T-helper 2 cell (primary cell): Measurements from ENCODE around the gene ABI1.

Source experiments
- DNase-seq, 5 experiments: peaks; one replicate each; pipeline versions ENCODE4 v3.0.0 to v3.0.0-alpha.2; 2012 to 2022

Gene ABI1

DNA sequence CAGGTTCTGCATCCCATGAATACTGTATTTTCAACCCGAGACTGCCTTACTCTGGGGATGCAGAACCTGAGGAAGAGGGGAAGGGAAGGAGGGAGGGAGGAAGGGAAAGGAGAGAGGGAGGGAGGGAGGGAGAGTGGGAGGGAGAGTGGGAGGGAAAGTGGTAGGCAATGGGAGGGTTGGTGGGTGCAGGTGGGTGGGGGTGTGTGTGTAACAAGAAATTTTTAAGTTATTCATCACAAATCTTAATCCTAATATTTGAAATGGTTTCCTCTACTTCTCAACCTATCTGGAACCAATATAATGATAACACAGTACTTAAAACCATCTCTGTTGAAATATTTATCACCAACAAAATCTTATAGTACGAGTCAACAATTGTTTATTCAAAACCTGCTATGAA, 95.2 kb downstream of the ABI1 start:
- DNase-seq, result no peak

DNA sequence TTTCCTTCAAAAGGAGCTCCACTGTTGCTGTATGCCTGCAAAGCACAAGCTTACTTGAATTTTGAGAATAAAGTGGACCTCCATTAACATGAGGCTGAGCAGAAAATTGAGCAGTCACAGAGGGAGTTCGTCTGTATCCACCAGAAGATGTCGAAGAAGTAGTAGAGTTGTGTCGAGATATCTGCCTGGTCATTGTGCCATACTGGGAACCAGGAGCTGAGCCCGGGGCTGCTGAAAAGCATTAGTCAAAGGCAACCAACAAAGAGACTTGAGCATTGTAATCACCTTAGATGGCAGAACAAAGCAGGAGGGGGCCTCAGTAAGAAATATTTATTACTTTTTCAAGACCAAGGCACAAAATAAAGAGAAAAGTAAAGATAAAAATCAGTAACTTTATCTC, 101.8 kb downstream of the ABI1 start:
- no peak for DNase-seq

DNA sequence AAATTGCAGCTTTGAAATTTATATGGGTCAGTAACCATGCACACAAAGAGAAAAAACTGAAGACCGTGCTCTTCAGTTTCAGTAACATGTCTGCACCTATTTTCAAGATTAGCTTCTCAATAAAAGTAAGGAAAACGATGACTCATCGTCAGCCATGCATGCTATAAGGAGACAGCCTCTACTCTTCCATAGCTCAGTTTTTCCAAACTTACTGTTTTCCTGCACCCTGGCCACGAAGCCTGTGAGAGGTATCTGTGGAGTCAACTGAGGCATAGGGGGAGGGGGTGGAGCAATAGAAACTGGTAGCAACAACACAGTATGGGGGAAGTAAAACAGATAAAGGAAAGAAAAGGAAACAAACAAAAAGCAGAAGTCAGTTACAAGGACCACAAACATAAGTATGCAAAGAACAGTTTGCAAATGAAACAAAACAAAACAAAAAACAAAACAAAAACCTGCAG, 105.3 kb downstream of the ABI1 start:
- DNase-seq, result peak in 1 of 5 experiments; percentile 40

DNA sequence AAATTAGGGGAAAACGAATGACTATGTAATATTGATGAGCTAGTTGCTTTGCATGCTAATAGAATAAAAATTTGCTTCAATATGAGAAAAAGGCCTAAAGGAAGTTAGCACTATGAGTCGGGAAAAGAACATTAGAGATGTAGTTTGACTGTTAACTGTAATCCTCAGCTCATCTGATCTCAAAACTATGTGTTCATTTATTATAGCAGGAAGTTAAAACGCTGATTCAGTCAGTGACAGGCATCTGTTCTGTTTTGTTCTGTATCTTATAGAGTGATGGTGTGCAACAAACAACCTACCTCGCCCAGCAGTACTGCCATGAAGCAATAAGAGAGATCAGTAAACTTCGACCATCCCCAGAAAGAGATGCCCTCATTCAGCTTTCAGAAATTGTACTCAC, 114.7 kb downstream of the ABI1 start:
- peak in 1 of 5 experiments; percentile 63 for DNase-seq

DNA sequence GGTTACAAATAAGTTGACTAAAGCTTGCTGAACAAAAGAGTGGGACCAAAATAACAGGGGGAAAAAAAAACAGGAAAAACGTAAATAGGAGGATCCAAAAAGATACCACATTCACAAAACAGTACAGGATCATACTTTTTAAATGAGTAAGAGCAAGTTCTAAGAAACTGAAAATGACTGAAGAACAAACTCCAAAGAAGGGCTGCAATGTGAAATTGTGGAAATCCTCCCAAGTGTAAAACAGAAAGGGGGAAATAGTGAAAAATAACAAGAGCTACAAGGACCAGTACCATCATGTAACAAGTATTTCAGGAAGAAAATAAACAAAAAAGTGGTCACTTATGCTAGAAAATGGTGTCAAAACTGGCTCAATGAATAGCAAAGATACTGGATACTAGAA, 116.9 kb downstream of the ABI1 start:
- DNase-seq, result no peak

DNA sequence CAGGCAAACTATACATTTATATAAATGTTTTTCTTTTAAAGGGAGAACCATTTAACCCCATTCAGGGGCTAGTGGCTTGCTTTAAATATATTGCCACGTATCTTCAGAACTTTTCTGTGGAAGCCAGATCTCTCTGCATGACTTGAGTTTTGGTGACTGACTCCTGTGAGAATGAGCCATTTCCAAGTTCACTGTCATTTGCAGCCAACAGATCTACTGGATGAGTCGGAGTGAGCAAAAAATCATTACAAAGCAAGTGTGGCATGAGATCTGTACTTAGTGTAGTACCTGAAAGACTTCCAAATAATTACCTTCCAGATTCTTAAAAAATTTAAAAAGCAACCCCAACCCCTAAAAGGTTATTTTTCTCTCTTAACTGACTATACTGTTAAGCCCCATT, 117.7 kb downstream of the ABI1 start:
- DNase-seq, result no peak

DNA sequence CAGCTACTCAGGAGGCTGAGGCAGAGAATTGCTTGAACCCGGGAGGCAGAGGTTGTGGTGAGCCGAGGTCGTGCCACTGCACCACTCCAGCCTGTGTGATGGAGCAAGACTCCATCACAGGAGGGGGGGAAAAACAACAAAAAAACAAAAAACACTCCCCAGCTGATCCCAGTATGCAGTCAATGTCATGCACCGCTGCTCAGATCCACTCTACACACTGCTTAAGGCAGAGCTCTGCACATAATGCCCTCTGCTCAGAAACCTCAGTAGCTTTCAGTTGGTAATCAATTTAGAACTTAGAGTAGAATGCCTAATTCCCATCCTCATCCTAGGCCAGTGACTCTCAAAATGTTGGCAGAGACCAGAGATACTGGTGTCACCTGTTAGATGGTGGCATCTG, 119.4 kb downstream of the ABI1 start:
- no peak for DNase-seq

DNA sequence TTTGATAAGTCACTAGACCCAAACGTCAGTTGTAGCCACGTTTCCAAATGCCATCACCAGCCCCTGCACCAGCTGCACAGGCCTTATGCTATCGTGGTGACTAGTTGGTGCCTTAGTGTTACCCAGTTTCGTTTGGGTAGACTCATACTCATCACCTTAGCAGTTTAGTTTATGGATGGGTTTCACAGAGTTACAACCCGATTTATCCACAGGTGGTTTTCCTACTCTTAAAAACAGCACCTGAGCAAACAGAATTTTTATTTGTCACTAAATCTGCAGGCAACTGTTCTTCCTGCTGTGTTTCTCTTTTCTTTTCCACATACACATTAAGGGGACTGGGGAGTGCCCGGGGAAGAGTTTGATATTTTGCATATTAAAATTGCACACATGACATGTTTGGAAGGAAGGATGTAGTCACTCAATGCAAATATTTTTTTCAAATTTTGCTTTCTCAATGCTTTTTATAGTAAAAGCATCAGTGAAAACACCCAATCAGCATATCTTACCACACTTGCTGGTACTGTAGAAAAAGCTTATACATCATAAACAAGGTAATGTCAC, 121.6 kb downstream of the ABI1 start:
- peak in 1 of 5 experiments; percentile 86 for DNase-seq

DNA sequence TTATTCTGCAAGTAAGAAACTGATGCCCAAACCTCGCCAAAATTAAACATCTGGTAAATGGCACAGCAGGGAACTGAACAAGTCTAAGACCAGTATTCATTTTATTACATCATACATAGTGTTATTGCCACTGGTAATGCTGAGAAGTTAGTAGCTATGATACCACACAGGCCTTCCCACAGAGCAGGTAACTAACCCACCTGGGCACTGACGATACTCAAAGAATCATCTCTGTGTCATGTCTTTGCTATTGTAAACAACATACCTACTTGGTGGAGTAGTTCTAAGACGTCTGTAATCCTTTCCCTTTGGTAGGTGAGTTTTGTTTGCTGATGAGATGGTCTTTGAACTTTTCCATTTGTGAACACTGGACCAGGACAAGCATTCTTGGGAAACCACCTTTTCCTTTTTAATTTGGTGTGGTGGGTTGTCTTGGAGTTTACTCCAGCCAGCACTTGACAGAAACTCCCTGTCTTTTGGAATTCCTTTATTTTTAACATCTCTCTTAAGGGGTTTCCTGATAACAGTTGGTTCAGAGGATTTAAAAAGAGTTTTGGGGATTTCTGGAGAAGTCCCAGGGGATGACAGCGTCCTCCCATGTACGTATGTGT, 122.4 kb downstream of the ABI1 start:
- DNase-seq, result peak in 1 of 5 experiments; percentile 57

DNA sequence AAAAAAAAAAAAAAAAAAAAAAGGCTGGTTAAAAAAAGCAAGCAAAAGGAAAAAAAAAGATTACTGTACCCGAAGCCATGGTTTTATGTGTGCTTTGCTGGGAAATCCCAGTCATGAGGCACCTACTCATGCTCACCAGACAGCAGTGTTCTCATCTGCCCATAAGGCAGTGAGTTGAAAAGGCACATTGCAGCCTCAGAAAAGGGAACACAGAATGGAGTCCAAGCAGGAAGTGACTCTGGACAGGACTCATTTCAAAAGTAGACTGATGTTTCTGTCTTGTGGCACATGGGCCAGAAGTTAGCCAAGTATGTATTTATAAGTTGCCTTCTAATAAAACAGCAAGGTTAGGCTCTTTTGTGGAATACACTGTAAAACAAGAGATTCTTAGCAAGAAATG, 123.0 kb downstream of the ABI1 start:
- DNase-seq, result peak in 2 of 5 experiments; percentile 8 to 84

DNA sequence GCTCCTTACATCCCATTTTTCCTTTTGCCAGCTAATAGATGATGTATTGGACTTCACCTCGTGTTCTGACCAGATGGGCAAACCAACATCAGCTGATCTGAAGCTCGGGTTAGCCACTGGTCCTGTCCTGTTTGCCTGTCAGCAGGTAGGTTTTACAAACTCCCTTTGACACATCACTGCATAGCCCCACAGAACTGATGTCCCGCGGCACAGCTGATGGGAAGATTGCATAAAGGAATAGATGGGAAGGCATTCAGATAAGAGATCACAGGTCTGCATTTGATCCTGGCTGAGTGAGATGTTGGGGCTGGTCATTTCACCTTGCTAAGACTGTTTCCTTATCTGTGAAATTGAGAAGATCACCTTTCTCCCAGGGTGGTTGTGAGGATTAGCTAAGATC, 125.3 kb downstream of the ABI1 start:
- DNase-seq, result no peak

DNA sequence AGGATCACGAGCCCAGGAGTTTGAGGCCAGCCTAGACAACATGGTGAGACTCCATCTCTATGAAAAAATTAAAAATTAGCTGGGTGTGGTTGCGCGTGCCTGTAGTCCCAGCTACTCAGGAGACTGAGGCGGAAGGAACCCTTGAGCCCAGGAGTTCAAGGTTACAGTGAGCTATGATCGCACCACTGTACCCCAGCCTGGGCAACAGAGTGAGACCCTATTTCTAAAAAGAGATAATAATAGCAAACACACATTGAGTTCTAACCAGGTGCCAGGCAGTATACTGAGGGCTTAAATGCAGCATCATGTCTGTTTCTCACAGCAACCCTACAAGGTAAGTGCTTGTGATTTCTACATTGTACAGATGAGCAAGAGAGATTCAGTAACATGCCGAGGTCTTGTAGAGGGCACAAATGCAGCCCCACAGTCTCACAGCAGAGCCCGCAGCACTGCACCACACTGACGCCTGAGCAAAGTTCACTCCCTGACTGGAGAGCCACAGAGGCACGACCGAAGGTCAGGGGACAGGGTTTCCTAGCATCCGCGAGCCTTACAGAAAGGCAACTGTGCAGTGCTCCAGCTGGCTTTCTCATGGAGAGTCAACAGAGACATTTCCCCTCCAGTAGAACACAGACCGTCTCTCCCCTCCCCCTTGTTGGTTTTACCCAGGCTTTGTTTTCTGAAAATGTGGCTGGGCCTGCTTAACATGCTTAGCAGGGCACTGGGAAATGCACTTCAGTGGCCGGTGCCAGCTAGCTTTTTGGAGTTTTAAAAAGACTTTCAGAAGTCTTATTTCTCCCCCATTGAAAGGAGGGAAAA, 126.8 kb downstream of the ABI1 start:
- DNase-seq, result no peak

DNA sequence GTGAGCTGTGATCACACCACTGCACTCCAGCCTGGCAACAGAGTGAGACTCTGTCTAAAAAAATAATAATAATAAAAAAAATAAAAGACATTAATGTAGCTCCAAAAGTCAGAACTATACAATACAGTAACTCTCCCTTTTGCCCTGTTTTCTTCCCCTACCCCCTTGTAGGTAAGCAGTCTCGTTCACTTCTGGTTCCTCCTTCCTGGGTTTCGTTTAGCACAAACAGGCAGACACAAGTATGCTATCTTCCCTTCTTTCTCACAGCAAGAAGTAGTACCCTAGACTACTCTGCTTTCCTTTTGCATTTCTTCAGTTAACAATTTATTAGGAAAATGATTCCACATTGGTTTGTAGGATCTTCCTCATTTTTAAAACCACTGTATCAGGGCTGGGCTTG, 130.2 kb downstream of the ABI1 start:
- DNase-seq, result no peak

DNA sequence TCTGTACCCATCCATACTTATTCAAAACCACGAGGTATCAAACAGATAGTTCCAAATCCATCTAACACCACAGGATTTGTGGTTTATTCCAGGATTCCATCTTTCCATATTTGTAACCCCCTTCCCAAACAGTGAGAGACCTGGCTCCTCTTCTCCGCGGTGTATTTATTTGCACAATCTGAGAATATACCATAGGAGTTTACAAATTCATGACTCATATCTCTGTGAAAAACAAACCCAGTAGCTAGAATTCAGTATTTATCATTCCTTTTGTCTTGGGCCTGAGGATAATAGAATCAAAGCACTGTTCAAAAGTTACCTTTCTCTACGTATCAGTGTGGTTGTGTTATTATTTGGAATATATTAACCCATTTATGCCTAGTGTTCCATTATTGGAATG, 131.4 kb downstream of the ABI1 start:
- DNase-seq, result no peak

DNA sequence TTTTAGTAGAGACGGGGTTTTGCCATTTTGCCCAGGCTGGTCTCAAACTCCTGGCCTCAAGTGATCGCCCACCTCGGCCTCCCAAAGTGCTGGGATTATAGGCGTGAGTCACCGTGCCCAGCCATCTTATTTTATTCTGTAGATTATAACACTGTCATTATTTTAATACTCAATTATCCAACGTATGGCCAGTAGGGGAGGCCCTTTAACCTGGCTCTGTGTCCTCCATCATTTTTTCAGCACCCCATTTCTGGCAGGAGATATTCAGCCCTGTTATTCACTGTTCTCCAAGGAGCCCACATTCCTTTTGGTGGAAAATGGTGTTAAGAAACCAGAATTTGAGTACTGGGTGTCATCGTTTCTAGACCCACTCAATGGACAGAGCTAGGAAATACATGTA, 131.8 kb downstream of the ABI1 start:
- DNase-seq, result peak in 1 of 5 experiments; percentile 32

DNA sequence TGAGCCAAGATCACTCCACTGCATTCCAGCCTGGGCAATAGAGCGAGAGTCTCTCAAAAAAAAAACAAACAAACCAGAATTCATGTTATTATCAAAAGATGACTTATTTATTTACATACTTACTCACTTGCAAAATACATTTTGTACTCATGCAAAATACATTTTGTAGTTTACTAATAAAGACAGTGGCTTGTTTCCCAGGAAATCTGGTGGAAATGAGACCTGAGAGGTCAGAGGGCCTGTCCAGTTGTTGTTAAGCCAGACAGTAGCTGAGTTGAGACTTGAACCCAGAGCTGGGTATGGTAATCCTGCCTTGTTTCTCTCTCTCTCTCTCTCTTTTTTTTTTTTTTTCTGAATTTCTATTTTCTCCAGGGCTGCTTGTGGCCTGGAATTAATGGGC, 133.8 kb downstream of the ABI1 start:
- no peak for DNase-seq

DNA sequence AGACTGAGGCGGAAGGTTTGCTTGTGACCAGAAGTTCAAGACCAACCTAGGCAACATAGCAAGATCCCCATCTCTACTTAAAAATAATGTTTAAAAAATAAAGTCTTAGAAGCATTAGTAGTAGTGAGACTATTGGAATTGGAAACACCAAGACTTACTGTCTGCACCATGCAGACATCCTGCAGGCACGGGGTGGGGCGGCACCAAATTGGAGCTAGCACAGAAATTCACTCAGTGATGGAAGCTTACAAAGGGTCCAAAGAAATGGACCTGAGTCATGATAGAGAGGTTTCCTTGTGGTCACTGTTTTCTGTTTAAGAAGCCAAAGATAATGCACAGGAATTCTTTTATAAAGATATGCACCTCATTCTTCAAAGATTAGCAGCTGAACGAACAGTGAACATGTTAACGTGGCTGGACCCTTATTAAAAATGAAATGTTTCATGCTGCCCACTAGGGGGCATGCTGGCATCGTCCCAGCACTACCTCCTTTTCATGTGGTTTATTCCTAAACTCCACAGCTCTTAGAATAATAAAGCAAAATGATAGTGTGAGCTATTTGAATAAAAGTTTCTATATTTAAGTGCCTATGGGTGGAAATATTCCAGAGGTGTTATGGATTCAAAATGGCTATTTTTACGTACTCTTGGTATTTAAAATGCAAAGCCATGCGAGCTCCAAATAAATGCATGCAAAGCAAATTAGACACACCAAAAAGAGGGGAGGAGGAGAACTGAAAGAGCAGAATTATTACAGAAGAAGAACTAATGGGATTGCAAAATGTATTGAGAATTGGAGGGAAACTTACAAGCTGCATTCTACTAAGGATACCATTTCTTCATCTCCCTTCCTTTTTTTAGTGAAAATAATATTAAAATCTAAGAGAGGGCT, 134.7 kb downstream of the ABI1 start:
- DNase-seq, result peak in 3 of 5 experiments; percentile 16 to 78 (median 38)

DNA sequence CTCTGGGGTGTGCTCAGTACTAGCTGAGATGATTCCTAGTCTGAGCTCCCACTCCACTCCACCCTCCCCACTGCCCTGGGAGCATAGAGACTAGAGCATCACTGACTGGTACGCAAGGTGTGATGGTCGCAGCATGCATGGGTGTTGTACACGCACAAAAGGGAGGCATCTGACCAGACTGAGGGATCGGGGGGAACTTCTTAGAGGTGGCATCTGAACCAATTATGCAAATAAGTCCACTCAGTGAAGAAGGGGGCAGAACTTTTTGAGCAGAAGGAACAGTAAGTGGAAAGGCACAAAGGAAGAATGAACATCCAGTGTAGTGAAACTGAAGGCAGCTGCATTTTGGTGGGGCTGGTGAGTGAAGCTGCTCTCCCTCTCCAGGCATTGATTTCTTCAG, 137.7 kb downstream of the ABI1 start:
- no peak for DNase-seq

DNA sequence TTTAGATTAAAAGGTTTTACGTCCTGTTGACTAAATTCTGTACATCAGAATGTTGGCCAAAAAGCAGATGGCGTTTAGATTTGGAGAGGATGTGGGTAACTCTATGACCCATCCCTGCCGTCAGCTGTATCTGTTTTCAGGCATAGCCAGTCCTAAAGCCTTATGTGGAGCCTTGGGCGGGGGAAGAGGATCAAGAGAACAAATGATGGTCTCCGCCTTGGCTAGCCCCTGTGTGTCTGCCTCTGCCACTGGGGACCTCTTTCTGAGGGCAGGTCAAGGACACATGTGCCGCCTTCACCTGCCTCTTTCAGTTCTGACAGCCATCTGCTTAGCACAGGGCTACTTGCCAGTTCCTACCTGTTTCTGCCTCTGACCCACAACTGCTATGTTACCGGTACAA, 139.2 kb downstream of the ABI1 start:
- peak in 2 of 5 experiments; percentile 71 to 98 for DNase-seq

DNA sequence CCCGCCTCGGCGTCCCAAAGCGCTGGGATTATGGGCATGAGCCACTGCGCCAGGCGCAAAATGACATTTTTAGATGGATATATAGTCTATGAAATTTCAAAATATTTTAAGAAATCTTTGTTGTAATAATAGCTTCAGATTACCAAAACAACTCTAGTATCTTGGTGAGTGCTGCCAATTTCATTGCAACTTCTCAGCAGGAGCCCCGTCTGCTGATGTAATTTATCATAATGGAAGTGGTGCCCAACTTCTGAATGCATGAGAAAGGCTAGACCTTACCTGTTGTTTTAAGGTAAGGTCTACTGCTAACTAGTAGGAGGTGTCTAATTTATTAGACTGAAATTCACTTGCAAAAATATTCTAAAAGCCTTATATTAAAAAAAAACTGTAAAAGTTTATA, 143.3 kb downstream of the ABI1 start:
- no peak for DNase-seq

DNA sequence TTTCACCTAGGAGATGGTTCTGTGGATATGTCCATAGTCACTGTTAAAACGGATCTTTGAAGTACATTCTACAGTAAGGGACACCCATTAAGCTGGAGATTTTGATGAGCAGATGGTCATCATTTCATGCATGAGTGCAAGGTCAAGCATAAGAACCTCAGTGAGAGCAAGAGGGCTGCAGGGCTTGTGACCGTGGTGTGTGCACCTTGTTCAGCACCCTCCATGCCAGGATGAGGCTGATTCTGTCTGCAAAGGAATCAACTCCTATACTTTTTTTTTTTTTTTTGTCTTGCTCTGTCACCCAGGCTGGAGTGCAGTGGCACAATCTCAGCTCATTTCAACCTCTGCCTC, 145.6 kb downstream of the ABI1 start:
- DNase-seq, result no peak

DNA sequence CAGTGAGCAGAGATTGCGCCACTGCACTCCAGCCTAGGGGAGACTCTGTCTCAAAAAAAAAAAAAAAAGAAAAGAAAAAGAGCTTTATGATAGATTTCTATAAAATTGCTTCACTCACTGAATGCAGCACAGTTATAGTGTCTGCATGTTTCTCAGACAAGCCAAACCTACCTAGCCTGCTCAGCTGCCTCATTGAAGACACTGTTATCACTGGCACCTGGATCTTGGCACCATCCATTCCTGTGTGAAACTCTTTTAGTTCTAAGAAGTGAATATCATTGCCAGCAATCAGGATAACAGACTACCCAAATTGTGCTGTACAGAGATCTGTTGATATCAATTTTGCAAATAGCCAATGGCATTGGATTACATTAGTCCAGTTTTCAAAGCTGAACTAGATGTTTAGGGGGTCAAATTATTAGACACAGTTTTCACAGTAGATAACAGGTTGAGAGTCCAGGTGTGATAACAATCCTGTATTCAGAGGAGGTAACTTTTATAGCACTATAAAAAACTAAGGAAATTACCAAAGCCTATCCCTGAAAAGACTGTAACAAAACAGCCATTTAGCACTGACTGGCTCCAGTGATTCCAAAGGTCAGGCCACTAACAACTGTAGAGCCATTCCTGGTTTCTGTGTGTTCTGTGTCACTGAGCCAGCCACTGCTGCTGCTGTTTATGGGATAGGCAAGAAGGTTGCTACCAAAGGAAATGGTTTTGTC, 146.2 kb downstream of the ABI1 start:
- DNase-seq, result peak in 1 of 5 experiments; percentile 12
